Measurements from ENCODE around the gene ZC3HAV1. TPM values are rescaled to one million over a fixed set of nuclear protein-coding genes. Genes with fewer than 3 reads are reported as not detected.

ZC3HAV1 gene
- total RNA-seq, 4 donors from 2014 or later = 11.7 to 40.6 (median 34.5) TPM

- DNase-seq = no peak
- Histone ChIP-seq H3K9me3 (no peaks in the 10 kb centered on the region), H3K4me3 (no peak overlapping the region), H3K27ac (no peak overlapping the region), H3K36me3 (no peaks in the 10 kb centered on the region), H3K4me1 (peaks cover 5 to 19% (median 12%) of the 10 kb centered on the region in 4 donors), H3K27me3 (no peaks in the 10 kb centered on the region)
- TF ChIP-seq POLR2AphosphoS5 (IDR thresholded peaks at IDR 0.05) (no peak), POLR2A (IDR thresholded peaks at IDR 0.05) (no peak), CTCF (IDR thresholded peaks at IDR 0.05) (no peak), EP300 (IDR thresholded peaks at IDR 0.05; ENCODE audit: low read depth) (no peak)
- in situ Hi-C loops (cut with MboI; ENCODE audit: low pct_ligation_motif_present in 1 of 4, low pct_unique_long_range_greater_than_20kb in 1 of 4, low sequenced_read_pairs in 3 of 4) = no loop called here
- intact Hi-C loops (cut with DNase I; ENCODE audit: low total_unique reads) = no loop called here
- WGBS, 2 donors (ENCODE audit: low coverage in 1 of 2) = 27 to 81% methylated on average over 1 to 3 of the region's 3 CpGs
These were observed 7.5 kb upstream of the ZC3HAV1 start for GRCh38 chr7:139116999-139117398.

- intact Hi-C loops (cut with DNase I; ENCODE audit: low total_unique reads) = no loop called here
- in situ Hi-C loops (cut with MboI; ENCODE audit: low pct_ligation_motif_present in 1 of 4, low pct_unique_long_range_greater_than_20kb in 1 of 4, low sequenced_read_pairs in 3 of 4) = no loop called here
These were observed 5.6 kb upstream of the ZC3HAV1 start for GRCh38 chr7:139115104-139115503.

GRCh38 chr7:139114585-139114984, 5.1 kb upstream of the ZC3HAV1 start:
- no peak overlapping the region for H3K4me3 ChIP-seq
- TF ChIP-seq POLR2AphosphoS5 (IDR thresholded peaks at IDR 0.05) = no peak
- TF ChIP-seq POLR2A (IDR thresholded peaks at IDR 0.05) = no peak
- TF ChIP-seq CTCF (IDR thresholded peaks at IDR 0.05) = no peak
- no peak for TF ChIP-seq EP300 (IDR thresholded peaks at IDR 0.05; ENCODE audit: low read depth)
- no peak overlapping the region for H3K27ac ChIP-seq
- peaks cover 5 to 25% (median 16%) of the 10 kb centered on the region in 4 donors for H3K4me1 ChIP-seq
- no peaks in the 10 kb centered on the region for H3K36me3 ChIP-seq
- no peaks in the 10 kb centered on the region for H3K9me3 ChIP-seq
- in situ Hi-C loops (cut with MboI; ENCODE audit: low pct_ligation_motif_present in 1 of 4, low pct_unique_long_range_greater_than_20kb in 1 of 4, low sequenced_read_pairs in 3 of 4) = no loop called here
- no peaks in the 10 kb centered on the region for H3K27me3 ChIP-seq
- intact Hi-C loops (cut with DNase I; ENCODE audit: low total_unique reads) = no loop called here
- 71 to 83% methylated on average over 2 to 5 of the region's 5 CpGs for WGBS, 2 donors (ENCODE audit: low coverage in 1 of 2)
- DNase-seq = no peak

More at GRCh38 chr7:139115104-139115503, 5.6 kb upstream of the ZC3HAV1 start:
- Histone ChIP-seq H3K27ac (no peak overlapping the region), H3K4me1 (peaks cover 5 to 24% (median 15%) of the 10 kb centered on the region in 4 donors), H3K27me3 (no peaks in the 10 kb centered on the region), H3K9me3 (no peaks in the 10 kb centered on the region), H3K36me3 (no peaks in the 10 kb centered on the region), H3K4me3 (no peak overlapping the region)
- 80 to 89% methylated on average over 1 to 3 of the region's 3 CpGs for WGBS, 2 donors (ENCODE audit: low coverage in 1 of 2)
- TF ChIP-seq POLR2AphosphoS5 (IDR thresholded peaks at IDR 0.05) (no peak), EP300 (IDR thresholded peaks at IDR 0.05; ENCODE audit: low read depth) (no peak), CTCF (IDR thresholded peaks at IDR 0.05) (no peak), POLR2A (IDR thresholded peaks at IDR 0.05) (no peak)
- DNase-seq = no peak

GRCh38 chr7:139114018-139114417, 4.5 kb upstream of the ZC3HAV1 start:
- Histone ChIP-seq H3K27ac (no peak overlapping the region), H3K4me3 (no peak overlapping the region), H3K4me1 (peaks cover 5 to 20% (median 13%) of the 10 kb centered on the region in 4 donors), H3K27me3 (no peaks in the 10 kb centered on the region), H3K9me3 (no peaks in the 10 kb centered on the region), H3K36me3 (no peaks in the 10 kb centered on the region)
- intact Hi-C loops (cut with DNase I; ENCODE audit: low total_unique reads) (no loop called here), in situ Hi-C loops (cut with MboI; ENCODE audit: low pct_ligation_motif_present in 1 of 4, low pct_unique_long_range_greater_than_20kb in 1 of 4, low sequenced_read_pairs in 3 of 4) (no loop called here)
- no peak for DNase-seq
- 78 to 82% methylated on average over 3 of the region's 3 CpGs for WGBS, 2 donors (ENCODE audit: low coverage in 1 of 2)
- no peak for TF ChIP-seq CTCF (IDR thresholded peaks at IDR 0.05)
- TF ChIP-seq EP300 (IDR thresholded peaks at IDR 0.05; ENCODE audit: low read depth) = no peak
- TF ChIP-seq POLR2AphosphoS5 (IDR thresholded peaks at IDR 0.05) = no peak
- no peak for TF ChIP-seq POLR2A (IDR thresholded peaks at IDR 0.05)
